ENCODE results near the gene TMEM117. TPM values are rescaled to one million over a fixed set of nuclear protein-coding genes. Genes with fewer than 3 reads are reported as not detected.

Gene TMEM117
- total RNA-seq, 1 donor from 2014 or later = 22.1 TPM

DNA sequence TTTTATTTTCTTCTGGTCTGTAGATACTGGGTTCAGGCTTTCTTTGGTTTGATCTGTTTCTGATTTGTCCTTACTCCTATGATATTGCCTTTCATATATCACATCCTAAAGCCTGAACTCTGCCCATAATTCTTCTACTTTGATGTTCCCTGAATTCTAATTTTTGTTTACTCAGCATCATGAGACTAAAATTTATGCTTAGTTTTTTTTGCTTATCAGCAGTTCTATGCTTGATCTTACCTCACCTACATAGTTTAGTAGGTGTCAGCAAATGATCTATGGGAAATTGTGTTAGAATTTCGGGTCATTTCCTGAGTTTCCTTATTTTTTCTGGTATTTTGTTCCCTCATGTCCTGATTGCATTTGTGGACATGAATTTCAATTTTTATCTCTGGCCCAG lies 94.2 kb downstream of the TMEM117 start:
- Histone ChIP-seq H3K4me3 (no peak overlapping the region), H3K36me3 (no peaks in the 10 kb centered on the region), H3K4me1 (no peaks in the 10 kb centered on the region), H3K9me3 (peaks cover 8% of the 10 kb centered on the region), H3K27me3 (no peaks in the 10 kb centered on the region), H3K27ac (no peak overlapping the region)
- no peak for DNase-seq (ENCODE audit: extremely low spot score in 2 of 2)
- intact Hi-C loops (cut with DNase I) = no loop called here
- TF ChIP-seq POLR2A (IDR thresholded peaks at IDR 0.05) (no peak), POLR2AphosphoS5 (IDR thresholded peaks at IDR 0.05; ENCODE audit: insufficient read depth in 1 of 2, low read depth in 1 of 2) (no peak)
- TF ChIP-seq, protein P1, sequence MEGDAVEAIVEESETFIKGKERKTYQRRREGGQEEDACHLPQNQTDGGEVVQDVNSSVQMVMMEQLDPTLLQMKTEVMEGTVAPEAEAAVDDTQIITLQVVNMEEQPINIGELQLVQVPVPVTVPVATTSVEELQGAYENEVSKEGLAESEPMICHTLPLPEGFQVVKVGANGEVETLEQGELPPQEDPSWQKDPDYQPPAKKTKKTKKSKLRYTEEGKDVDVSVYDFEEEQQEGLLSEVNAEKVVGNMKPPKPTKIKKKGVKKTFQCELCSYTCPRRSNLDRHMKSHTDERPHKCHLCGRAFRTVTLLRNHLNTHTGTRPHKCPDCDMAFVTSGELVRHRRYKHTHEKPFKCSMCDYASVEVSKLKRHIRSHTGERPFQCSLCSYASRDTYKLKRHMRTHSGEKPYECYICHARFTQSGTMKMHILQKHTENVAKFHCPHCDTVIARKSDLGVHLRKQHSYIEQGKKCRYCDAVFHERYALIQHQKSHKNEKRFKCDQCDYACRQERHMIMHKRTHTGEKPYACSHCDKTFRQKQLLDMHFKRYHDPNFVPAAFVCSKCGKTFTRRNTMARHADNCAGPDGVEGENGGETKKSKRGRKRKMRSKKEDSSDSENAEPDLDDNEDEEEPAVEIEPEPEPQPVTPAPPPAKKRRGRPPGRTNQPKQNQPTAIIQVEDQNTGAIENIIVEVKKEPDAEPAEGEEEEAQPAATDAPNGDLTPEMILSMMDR (IDR thresholded peaks at IDR 0.05) = no peak

- H3K4me1 ChIP-seq = no peaks in the 10 kb centered on the region
- H3K27me3 ChIP-seq = no peaks in the 10 kb centered on the region
- H3K9me3 ChIP-seq = peaks cover 8% of the 10 kb centered on the region
- intact Hi-C loops (cut with DNase I) = no loop called here
- no peaks in the 10 kb centered on the region for H3K36me3 ChIP-seq
- TF ChIP-seq, protein P1 (IDR thresholded peaks at IDR 0.05) = no peak
- TF ChIP-seq POLR2A (IDR thresholded peaks at IDR 0.05) (no peak), POLR2AphosphoS5 (IDR thresholded peaks at IDR 0.05; ENCODE audit: insufficient read depth in 1 of 2, low read depth in 1 of 2) (no peak)
- H3K4me3 ChIP-seq = no peak overlapping the region
- no peak for DNase-seq (ENCODE audit: extremely low spot score in 2 of 2)
- no peak overlapping the region for H3K27ac ChIP-seq
Observed at GRCh38 chr12:43931187-43931586, 95.3 kb downstream of the TMEM117 start.

DNA sequence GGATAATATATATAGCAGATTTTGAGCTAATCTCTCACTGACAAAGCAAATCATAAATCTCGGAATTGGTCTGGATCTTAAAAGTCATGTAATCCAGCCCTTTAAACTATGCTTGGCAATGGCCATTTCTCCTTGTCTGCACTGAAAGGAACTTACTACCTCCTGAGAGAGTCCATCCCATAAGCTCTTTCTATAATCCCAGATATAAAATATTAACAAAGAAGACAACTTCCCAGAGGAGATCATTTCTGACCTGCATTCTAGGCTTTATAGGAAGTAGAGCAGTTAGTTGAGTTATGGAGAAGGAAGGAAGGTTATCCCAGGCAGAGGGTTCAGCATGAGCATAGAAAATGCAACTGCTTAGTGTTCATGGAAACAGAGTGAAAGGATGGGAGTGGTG lies 99.7 kb downstream of the TMEM117 start:
- H3K4me1 ChIP-seq = no peaks in the 10 kb centered on the region
- intact Hi-C loops (cut with DNase I) = no loop called here
- no peak overlapping the region for H3K27ac ChIP-seq
- TF ChIP-seq, protein P1 (IDR thresholded peaks at IDR 0.05) = no peak
- TF ChIP-seq POLR2A (IDR thresholded peaks at IDR 0.05) (no peak), POLR2AphosphoS5 (IDR thresholded peaks at IDR 0.05; ENCODE audit: insufficient read depth in 1 of 2, low read depth in 1 of 2) (no peak)
- peaks cover 8% of the 10 kb centered on the region for H3K9me3 ChIP-seq
- no peaks in the 10 kb centered on the region for H3K27me3 ChIP-seq
- no peaks in the 10 kb centered on the region for H3K36me3 ChIP-seq
- DNase-seq (ENCODE audit: extremely low spot score in 2 of 2) = no peak
- no peak overlapping the region for H3K4me3 ChIP-seq

- no peaks in the 10 kb centered on the region for H3K36me3 ChIP-seq
Observed at GRCh38 chr12:43937947-43938346, 102.1 kb downstream of the TMEM117 start.

GRCh38 chr12:43942379-43942778 lies 106.5 kb downstream of the TMEM117 start:
- intact Hi-C loops (cut with DNase I) = no loop called here
- no peaks in the 10 kb centered on the region for H3K4me1 ChIP-seq
- TF ChIP-seq POLR2A (IDR thresholded peaks at IDR 0.05) = no peak
- TF ChIP-seq, protein P1 (IDR thresholded peaks at IDR 0.05) = no peak
- TF ChIP-seq POLR2AphosphoS5 (IDR thresholded peaks at IDR 0.05; ENCODE audit: insufficient read depth in 1 of 2, low read depth in 1 of 2) = no peak

More at GRCh38 chr12:43937947-43938346, 102.1 kb downstream of the TMEM117 start:
- H3K4me1 ChIP-seq = no peaks in the 10 kb centered on the region
- H3K27ac ChIP-seq = no peak overlapping the region
- intact Hi-C loops (cut with DNase I) = no loop called here
- TF ChIP-seq, protein P1 (IDR thresholded peaks at IDR 0.05) = no peak
- TF ChIP-seq POLR2A (IDR thresholded peaks at IDR 0.05) (no peak), POLR2AphosphoS5 (IDR thresholded peaks at IDR 0.05; ENCODE audit: insufficient read depth in 1 of 2, low read depth in 1 of 2) (no peak)
- no peaks in the 10 kb centered on the region for H3K27me3 ChIP-seq
- H3K9me3 ChIP-seq = no peaks in the 10 kb centered on the region
- no peak for DNase-seq (ENCODE audit: extremely low spot score in 2 of 2)
- no peak overlapping the region for H3K4me3 ChIP-seq

More at GRCh38 chr12:43942379-43942778, 106.5 kb downstream of the TMEM117 start:
- Histone ChIP-seq H3K4me3 (no peak overlapping the region), H3K9me3 (no peaks in the 10 kb centered on the region), H3K27me3 (no peaks in the 10 kb centered on the region), H3K36me3 (no peaks in the 10 kb centered on the region), H3K27ac (no peak overlapping the region)
- no peak for DNase-seq (ENCODE audit: extremely low spot score in 2 of 2)
